Germinal center (tissue), 1 donor: ENCODE results near the gene CELSR2.
A peak's percentile ranks its signal among the peaks of the same experiment; 100 is the strongest.

Experiments
- DNase-seq: peaks from one replicate; pipeline ENCODE4 v3.0.0; 2012; ENCODE audit warnings: mixed read lengths, low spot score

CELSR2 gene

GRCh38 chr1:109265016-109265415, 15.7 kb downstream of the CELSR2 start:
- no peak for DNase-seq

- DNase-seq = no peak
Measured at GRCh38 chr1:109265741-109266330, 16.5 kb downstream of the CELSR2 start.

GRCh38 chr1:109266965-109267364, 17.6 kb downstream of the CELSR2 start:
- DNase-seq = no peak

GRCh38 chr1:109267743-109268300, 18.5 kb downstream of the CELSR2 start:
- DNase-seq = no peak

- no peak for DNase-seq
Measured at GRCh38 chr1:109268431-109269211, 19.3 kb downstream of the CELSR2 start.

GRCh38 chr1:109269212-109269980, 20.1 kb downstream of the CELSR2 start:
- DNase-seq = no peak

- no peak for DNase-seq
Measured at GRCh38 chr1:109269981-109270622, 20.8 kb downstream of the CELSR2 start.

GRCh38 chr1:109270623-109271317, 21.4 kb downstream of the CELSR2 start:
- DNase-seq = no peak

GRCh38 chr1:109271458-109271857, 22.1 kb downstream of the CELSR2 start:
- DNase-seq = no peak

GRCh38 chr1:109272021-109272799, 22.9 kb downstream of the CELSR2 start:
- DNase-seq = no peak

GRCh38 chr1:109272831-109273547, 23.6 kb downstream of the CELSR2 start:
- DNase-seq = no peak

GRCh38 chr1:109273570-109274288, 24.4 kb downstream of the CELSR2 start:
- no peak for DNase-seq

- DNase-seq = no peak
Measured at GRCh38 chr1:109274533-109275476, 25.5 kb downstream of the CELSR2 start.

- DNase-seq = no peak
Measured at GRCh38 chr1:109275706-109276345, 26.5 kb downstream of the CELSR2 start.

- peak; percentile 82 for DNase-seq
Measured at GRCh38 chr1:109277434-109278204, 28.3 kb downstream of the CELSR2 start.

GRCh38 chr1:109279615-109280278, 30.4 kb downstream of the CELSR2 start:
- DNase-seq = no peak
